GM18873 (cell line): ENCODE results near the gene GPR137.
"Not testable (repeated sequence)": the region's sequence is repeated elsewhere in the genome, so short reads cannot be mapped to it uniquely, and the experiment has no call there.

ENCODE experiments used
- ATAC-seq: cut with Tn5 transposase; IDR thresholded peaks from one replicate; pipeline ENCODE4 v1.9.1; 2021; ENCODE audit warnings: mild to moderate bottlenecking, moderate library complexity, moderate number of reproducible peaks; ENCODE audit not compliant: unreplicated experiment, low FRiP score

Gene GPR137

GRCh38 chr11:64298966-64299846 is 13.6 kb downstream of the GPR137 start:
- no peak for ATAC-seq

- no peak for ATAC-seq
Observed at GRCh38 chr11:64299847-64300648, 14.4 kb downstream of the GPR137 start, which contains the start of gene CATSPERZ. Gene CATSPERZ (plus strand): TSS chr11:64300358. CDS start chr11:64300411, 53 bp downstream.

- no peak for ATAC-seq
Observed at GRCh38 chr11:64303109-64304031, 17.7 kb downstream of the GPR137 start.

GRCh38 chr11:64304032-64304315 is 18.3 kb downstream of the GPR137 start:
- ATAC-seq = no peak

GRCh38 chr11:64304316-64305072 is 18.8 kb downstream of the GPR137 start:
- ATAC-seq = no peak

GRCh38 chr11:64305075-64305690 is 19.5 kb downstream of the GPR137 start, which contains the start of gene ESRRA:
Gene ESRRA (plus strand): TSS chr11:64305524. CDS start chr11:64307180, 1,656 bp downstream.
- peak; percentile 74 for ATAC-seq

- ATAC-seq = no peak
Observed at GRCh38 chr11:64305691-64306562, 20.3 kb downstream of the GPR137 start.

- ATAC-seq = no peak
Observed at GRCh38 chr11:64306563-64306875, 20.9 kb downstream of the GPR137 start.

GRCh38 chr11:64306876-64307622 is 21.4 kb downstream of the GPR137 start:
- no peak for ATAC-seq

GRCh38 chr11:64307795-64308194 is 22.1 kb downstream of the GPR137 start:
- ATAC-seq = not testable (repeated sequence)

- no peak for ATAC-seq
Observed at GRCh38 chr11:64312947-64313346, 27.3 kb downstream of the GPR137 start.

- no peak for ATAC-seq
Observed at GRCh38 chr11:64313491-64314145, 28.0 kb downstream of the GPR137 start.

GRCh38 chr11:64314146-64314804 is 28.6 kb downstream of the GPR137 start:
- no peak for ATAC-seq

- no peak for ATAC-seq
Observed at GRCh38 chr11:64314805-64315561, 29.3 kb downstream of the GPR137 start.

GRCh38 chr11:64315667-64316526 is 30.2 kb downstream of the GPR137 start:
- ATAC-seq = not testable (repeated sequence)
